Kidney tubule cell (primary cell): ENCODE data around the gene CTNNA3.

Experiments
- DNase-seq: peaks from one replicate; pipeline ENCODE4 v3.0.0-alpha.2; 2018; ENCODE audit warnings: low spot score

CTNNA3 gene

DNA sequence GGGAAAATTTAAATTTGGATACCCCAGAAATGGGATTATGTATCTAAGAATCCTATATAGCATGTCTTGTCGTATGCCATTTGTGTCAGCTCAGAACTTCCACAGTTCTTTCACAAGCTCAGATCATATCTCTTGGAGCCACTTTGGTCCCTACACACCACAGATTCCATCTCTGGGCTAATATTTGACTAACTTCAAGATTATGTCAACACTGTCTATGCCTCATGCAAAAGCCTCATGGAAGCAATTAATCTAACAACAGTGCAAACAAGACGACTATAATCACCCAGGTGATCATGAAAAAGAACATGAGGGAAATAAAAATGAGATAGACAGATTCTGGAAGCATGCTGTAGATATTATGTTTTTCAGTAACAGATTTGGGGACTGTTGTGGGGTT lies 581.0 kb downstream of the CTNNA3 start:
- peak; percentile 74 for DNase-seq

DNA sequence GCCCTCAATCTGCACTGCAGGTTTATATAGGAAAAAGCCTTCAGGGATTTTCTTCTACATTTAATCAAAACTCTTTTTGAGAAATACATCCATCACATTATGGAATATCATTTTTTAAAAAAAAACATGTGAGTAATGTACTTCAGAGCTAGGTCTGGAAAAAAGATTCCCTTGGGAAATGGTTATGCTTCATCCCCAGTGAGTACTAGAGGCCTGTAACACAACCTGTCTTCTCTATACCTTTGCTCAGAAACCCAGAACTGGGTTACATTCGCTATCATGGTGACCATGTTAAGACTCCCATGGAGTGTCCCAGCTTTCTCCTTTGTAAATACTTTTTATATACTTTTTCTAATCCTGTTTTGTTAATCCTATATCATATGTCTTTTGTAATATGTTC lies 583.2 kb downstream of the CTNNA3 start:
- no peak for DNase-seq

DNA sequence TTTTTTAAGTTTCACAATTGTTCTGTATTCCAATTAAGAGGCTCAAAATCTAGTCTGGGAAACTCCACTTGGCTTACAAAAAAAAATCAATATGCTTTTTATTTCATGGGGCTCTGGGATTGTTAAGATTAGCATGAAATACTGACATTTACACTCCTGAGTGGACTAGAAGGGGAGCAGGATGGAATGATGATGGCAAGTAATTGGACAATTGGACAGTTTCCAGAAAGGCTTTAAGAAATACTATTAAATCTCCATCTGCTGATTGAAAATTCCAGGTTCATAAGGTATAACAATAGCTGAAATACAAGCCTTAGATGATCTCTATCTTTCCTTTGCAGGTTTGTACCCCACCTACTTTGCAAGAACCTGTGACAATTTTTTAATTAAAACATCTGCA lies 585.7 kb downstream of the CTNNA3 start:
- DNase-seq, result no peak

DNA sequence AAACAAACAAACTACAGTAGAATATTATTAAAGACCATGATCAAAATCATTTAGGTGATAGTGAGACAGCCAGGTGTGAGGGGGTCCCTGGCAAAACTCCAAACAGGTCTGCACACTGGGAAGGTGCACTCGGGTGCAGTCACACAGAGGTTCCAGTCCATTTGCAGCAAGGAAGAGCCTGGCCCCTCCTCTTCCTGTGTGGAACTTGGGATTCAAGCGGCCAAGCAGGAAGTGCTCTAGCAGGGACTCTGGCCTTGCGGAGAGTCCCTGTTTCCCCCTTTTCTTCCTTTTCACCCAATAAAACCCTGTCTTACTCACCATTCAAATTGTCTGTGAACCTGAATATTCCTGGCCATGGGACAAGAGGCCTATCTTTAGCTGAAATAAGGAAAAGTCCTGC lies 588.3 kb downstream of the CTNNA3 start:
- no peak for DNase-seq

DNA sequence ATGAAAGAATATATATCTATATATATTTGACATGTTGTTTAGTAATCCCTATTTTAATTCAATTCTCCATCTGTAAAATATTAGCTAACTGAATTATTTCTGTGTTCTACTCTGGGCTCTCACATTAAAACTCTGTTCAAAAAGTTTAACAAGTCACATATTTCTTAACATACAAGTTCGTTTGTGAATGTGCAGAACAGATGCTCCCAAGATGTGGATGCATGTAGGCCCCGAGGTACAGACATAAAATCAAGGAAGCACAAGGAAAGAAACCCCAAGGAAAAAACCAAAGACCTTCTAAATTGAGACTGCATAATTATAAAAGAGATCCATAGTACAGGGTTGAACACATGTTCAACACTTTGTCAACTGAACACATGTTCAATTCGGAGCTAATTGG lies 595.0 kb downstream of the CTNNA3 start:
- DNase-seq, result no peak

DNA sequence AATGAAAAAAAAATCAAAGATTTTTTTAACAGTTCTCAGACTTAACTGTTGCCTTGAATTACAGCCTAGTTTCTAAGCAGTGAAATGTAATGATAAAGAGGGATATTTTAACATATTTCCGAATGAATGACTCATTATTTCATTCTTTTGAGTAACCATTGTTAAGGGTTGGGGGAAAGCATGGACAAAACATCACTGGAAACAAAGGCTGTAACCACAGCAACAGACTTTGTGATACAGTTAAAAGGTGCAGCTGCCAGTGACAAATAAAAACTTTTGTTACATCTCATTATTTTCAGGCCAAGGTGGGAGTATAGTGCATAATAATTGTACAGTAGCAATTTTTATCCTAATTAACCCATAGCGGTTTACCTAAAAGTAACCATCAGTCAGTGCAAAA lies 597.5 kb downstream of the CTNNA3 start:
- no peak for DNase-seq

DNA sequence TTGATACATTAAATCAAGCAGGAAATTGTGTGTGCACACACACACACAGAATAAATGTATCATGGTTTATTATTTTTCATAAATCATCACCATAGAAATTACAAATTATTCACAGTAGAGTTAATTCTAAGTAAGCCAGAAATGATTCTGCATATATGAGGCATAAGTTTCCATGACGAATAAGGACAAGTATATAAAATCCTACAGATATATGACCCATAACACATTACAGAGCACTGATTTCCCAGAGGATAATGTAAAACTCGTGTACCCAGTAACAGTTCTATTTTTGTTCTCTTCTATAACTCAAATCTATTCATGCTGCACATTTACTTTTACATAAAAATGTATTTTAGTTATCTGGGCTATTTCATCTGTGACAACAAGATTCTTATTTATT lies 600.5 kb downstream of the CTNNA3 start:
- DNase-seq, result no peak

DNA sequence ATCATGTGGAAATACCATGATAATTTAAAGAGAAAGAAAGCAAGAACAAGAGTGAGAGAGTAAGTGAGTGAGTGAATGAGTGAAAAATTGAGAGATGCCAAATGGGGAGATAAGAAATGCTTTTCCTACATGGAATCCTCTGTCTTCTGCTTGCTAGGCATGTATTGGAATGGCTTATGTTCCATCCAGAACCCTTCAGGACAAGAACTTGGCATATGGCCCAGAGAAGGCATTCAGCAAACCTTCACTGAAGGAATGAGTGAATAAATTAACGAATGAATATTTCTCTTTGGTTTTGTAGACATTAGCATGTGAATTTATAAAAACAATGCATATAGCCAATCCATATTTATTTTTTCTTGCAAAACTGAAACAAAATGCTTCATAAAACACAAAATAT lies 608.0 kb downstream of the CTNNA3 start:
- no peak for DNase-seq

DNA sequence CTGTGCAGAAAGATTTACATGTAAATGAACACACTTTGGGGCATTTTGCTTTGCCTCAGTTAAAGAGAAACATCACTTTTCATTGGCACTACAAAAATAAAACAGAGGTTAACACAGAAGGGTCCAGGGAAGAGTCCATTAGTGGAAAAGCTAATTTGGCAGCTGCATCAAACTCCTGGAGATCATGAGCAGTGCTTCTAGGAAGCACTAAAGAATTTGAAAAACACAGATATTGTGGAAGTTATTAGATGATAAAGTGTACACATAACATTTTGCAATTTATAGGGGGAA lies 608.9 kb downstream of the CTNNA3 start:
- no peak for DNase-seq

DNA sequence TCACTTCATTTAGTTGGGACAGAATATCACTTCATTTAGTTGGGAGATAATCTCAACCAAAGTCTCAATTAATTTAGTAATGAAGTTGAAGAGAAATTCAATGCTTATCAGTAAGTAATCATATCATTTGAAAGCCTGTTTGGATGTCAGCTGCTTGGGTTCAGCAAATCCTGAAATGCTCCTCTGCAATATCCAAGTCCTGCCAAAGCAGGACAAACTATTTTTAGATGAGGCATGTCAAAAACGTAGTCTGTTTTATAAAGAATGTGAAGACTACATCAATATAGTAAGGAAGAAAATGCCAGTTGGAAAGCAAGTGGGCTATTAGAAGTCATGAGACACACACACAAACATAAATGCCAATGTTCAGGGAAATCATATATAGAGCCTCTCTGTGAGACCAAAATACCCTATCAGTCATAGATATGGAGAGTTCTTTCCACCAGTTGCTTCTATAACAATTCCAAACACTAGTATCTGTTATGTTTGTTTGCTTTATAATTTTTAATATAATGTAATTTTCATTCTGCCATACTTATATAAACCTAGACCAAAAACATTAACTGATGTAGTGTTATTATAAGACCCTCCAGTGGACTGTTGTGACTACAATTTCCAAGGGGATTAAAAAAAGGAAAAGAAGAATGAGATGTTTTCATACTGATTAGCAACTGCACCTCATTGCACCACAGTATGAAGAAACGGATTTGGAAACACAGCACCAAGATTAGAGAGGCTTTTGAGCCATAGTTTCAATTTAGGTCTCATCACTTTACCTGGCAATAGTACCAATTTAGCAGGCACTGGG lies 609.5 kb downstream of the CTNNA3 start:
- no peak for DNase-seq

DNA sequence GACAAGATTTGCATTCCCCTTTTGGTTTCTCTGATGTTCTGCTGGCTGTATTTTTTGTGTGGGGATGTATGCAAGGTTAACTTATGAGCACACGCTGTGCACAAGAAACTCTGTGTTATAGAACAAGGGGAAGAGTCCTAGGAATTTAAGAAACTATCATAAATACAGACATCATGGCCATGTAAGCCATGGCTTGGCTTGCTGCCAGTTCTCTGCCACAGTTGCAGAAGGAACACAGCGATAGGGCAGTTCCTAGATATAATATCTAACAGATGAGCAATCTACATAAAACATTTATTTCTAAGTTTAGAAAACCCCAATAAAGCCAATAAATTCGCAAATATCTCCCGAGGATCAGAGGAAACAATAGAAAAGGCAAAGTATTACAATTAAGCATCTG lies 616.9 kb downstream of the CTNNA3 start:
- DNase-seq, result no peak

DNA sequence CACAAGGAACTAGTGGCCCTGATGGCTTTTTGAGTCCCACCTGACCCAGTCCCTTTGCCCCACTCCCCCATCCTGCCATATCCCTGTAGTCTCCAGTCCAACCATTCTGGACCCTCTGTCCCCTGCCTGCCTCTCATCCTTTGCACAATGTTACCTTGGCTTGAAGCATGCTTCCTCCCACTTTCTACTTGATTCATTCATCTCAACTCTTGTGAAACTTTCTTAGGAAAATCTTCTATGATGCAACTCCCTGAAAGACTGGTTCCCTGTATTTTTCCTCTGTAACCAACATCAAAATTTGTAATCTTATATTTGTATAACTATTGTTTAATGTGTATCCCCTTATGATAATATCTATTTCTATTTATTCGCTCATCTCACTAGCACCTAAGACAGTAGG lies 618.6 kb downstream of the CTNNA3 start:
- no peak for DNase-seq

DNA sequence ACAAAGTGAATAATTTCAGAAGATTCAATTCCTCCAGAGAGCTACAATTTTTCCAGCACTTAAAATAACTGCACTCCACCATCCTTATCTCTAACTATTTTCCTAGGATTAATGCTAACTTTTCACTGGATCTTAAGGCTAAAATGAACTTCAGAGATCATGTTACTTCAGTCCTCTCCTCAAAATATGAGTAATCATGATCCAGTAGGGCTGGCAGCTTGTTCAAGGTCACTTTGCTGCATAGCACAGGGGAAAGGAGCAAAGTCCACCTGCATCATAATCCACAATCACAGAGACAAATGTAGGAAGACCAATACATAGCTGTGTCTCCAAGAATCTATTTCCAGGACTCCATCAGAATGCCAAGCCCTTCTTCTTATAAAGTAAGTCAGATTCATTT lies 619.9 kb downstream of the CTNNA3 start:
- DNase-seq, result no peak

DNA sequence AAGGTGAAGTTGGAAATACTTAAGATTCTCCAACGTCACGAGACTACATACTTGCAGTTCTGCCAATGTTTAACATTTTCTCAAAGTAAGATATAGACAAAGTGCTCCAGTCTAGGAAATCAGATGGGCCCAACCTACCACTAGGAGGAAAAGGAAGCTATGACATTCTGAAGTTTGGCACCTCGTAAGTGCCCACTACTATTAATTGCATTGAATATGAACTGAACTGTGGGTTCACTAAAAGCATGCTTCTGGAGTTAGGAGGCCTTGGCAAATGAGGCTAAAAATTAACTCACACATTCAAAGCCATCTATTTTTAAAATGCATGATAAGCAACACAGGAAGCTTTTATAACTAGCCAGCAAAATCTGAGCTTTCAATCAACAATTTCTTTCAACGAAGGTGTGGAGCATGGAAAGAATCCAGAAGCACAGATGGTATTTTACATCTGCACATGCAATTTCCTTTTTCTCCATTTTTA lies 620.5 kb downstream of the CTNNA3 start:
- no peak for DNase-seq

DNA sequence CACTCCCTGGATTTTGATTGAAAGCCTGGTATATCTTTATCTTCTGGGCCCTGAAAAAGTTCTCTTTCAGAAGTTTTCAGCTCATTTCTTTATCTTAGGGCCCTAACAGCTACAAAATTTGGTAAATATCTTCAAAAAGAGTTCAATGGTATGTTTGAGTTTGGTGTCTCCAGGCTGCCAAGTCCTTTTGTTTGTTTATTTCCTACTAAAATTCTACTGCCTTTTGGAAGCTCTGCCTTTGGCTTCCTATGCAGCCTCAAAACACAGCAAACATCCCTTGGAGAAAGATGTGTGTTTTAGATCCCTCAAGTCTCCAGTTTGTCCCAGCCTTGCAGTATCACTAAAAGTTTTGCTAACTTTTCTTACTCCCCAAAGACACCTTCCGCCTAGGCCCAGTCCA lies 623.3 kb downstream of the CTNNA3 start:
- DNase-seq, result no peak

DNA sequence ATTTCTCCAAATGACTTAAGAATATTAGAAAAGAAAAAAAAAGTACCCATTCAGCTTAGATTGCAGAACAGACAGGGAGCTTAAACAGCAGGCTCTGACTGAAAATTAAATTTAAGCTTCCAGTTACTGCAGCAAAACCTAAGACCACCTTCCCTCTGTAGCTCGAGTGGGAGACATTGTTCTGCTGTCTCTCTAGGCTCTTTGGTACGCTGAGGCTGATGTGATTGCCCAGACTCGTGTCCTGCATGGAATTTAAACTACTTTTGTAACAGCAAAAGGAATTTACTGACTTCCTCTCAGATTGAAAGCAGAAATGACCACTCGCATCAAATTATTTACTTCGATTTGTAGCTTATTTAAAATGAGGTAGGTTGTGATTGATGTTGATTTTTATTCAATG lies 645.6 kb downstream of the CTNNA3 start:
- no peak for DNase-seq

DNA sequence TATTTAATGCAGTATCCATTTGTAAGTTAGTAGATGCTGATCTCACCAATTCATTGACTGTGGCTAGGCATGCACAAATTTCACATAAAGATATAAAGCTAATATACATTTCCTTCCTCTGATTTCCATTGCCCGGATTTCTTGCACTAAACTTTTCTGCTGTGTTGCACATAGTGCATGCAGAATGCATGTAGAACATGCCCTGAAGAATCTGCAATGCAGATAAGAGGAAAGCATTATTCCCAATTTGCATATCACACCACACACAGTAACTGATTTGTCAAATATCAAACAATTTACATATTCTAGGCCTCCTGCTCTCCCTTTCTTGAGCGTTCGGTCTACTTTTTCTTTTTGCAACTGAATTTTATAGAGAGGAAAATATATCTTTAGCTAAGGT lies 646.0 kb downstream of the CTNNA3 start:
- DNase-seq, result no peak

DNA sequence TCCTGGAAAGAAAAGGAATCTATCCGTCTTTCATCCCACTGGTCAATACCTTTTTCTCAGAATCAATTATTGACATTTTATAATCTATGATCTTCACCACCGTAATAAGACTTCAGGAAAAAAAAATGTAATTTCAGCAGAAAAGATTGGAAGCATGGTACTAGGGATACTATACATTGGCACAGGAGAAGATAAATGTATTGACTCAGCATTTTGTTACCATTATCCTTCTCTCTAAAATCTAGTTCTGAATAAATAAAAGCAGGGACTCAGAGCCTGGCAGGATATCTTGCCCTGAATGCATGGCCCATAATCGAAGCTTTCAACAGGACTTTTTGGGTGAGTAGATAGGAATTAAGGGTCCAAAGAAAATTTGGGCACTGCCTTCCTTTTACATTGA lies 649.5 kb downstream of the CTNNA3 start:
- no peak for DNase-seq

DNA sequence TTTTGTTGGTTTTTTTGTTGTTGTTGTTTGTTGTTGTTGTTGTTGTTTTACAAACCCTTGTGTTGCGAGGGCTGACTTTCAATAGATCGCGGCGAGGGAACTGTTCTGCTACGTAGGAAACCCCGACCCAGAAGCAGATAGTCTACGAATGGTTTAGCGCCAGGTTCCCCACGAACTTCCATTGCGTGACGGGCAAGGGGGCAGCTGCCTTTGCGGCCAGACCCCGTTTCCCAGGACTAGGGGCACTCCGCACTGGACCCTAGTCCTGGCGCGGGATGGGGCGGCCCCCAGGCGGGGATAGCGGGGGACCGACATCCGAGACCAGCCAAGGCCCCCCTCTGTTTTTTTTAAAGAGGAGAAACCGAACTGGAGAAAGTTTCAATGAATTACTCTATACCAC lies 650.6 kb downstream of the CTNNA3 start:
- no peak for DNase-seq

DNA sequence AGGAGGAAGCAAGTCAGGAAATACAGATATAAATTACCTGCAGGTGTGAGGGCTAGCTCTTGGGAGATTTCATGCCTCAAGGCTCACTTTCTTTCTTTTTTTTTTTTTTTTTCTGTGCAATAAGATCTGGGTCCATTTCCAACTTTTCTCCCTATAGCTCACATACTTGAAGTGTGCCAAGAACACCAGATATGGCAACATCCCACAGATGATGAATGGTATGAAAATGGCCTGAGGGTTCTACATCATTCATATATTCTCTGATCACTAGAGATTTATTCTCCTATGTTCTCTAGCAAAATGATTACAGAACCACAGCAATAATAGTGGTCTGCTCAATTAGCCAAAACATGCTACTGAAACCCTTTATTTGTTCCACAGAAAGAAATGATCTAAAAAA lies 653.0 kb downstream of the CTNNA3 start:
- no peak for DNase-seq

DNA sequence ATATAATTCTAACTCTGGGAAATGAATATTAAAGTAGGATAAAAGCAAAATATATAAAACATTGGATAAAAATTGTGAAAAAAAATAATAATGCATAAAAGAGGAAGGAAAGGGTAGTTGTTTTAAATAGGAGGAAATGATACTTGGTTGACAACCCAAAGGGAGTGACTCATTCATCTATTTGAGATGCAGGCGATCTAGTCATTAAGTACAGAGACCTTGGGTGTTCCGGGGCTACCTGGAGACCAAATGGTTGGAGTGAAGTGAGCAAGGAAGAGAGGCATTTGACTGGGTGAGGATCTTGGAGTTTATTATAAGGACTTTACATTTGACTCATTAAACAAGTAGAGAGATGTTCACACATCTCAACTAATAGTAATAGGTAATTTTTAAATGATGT lies 659.2 kb downstream of the CTNNA3 start:
- peak; percentile 48 for DNase-seq

DNA sequence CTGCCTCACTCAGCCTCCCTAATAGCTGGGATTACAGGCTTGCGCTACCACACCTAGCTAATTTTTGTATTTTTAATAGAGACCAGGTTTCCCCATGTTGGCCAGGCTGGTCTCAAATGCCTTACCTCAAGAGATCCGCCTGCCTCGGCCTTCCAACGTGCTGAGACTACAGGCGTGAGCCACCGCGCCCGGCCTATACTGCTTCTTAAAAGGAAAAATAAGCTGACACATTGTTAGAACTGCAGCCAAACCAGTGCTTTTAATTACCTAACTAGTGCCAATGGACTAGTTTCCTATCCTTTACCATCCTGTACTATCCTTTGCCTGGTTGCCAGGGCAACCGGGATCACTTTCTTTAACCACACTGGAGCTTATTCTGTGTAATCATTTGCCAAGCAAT lies 662.1 kb downstream of the CTNNA3 start:
- peak; percentile 43 for DNase-seq

DNA sequence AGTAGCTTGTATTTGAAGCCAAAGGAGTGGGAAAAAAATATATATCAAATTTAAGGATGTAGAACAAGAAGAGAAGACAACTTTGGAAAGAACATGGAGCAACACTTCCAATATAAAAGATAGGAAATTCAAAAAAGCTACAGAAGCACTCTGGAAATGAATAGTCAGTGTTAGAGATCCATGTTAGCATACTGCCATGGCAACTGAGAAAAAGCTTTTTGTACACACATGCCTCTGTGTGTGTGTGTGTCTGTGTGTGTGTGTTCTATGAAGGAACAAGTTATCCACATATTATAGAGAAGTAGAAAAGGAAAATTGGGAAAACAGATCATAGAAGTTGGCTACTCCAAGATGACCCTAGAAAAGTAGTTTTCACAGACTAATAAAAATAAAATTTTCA lies 673.9 kb downstream of the CTNNA3 start:
- DNase-seq, result no peak

DNA sequence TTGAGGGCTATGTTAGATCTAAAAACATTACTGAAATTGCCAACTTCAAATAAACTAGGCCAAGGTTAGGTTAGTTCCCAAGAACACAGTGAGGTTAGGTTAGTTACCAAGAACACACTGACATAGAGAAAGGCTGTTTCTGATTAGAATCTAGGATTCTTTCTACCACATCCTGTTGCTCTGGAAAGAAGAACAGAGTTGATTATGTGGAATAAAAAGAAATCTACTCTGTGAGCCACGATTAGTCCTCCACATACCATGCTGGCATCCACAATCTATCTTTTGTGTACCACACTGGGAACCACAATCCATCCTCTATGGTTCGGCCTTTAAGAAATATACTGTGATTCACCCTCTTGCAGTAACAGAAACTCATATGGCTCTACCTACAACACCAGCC lies 678.8 kb downstream of the CTNNA3 start:
- no peak for DNase-seq

DNA sequence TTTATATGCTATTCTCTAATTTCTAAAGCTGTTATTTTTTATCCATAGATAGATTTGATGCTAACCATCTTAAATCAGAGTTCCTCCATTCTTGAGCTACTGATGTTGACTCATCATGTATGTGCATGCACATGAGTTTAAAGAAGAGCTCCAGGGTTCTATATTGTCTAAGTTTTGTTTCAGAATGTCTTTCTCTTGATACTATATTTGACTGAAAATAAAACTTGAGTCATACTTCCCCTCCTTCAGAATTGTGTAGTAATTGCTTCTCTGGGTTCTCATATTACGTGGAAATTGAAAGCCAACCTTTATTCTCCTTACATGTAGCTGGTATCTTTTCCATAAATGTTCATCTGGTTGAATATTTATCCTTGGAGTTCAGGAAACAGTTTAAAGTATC lies 680.8 kb downstream of the CTNNA3 start:
- DNase-seq, result no peak
